ENCODE results near the gene PLEKHG4B.

DNA sequence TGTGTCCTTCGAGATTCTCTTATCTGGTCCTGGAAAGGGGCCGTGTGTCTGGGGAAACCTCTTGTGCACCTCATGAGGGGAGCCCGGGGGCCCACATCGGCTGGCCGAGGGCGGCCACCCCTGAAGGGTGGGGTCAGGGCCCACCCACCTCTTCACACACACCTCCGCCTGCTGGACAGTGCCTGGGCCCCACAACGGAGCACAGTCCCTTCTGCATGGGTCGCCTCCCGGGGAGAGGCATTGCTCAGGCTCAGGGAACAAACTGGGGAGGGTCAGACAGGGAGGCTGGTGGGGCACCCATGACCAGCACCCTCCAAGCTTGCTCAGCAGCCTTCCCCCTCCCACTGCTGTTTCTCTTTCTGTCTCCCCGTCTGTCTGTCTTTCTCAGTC lies 98.0 kb downstream of the PLEKHG4B start:
- TF ChIP-seq CTCF (IDR thresholded peaks at IDR 0.05; ENCODE audit: insufficient read depth, low read length, poor library complexity, severe bottlenecking) (no peak), EZH2phosphoT487 (conservative IDR thresholded peaks at IDR 0.05; ENCODE audit: low read length) (no peak)
